Hematopoietic multipotent progenitor cell treated with erythropoietin and hydrocortisone succinate and interleukin-3 and kit ligand, for 17 days (in vitro differentiated cells): ENCODE results near the gene ACSL6.
"Not testable (repeated sequence)": the region's sequence is repeated elsewhere in the genome, so short reads cannot be mapped to it uniquely, and the experiment has no call there.

Experiments
- DNase-seq: peaks from one replicate; pipeline ENCODE4 v3.0.0-alpha.2; 2015; ENCODE audit warnings: low spot score

Gene ACSL6

GRCh38 chr5:131942016-131942415 is 69.4 kb downstream of the ACSL6 start:
- no peak for DNase-seq

GRCh38 chr5:131939690-131940345 is 71.6 kb downstream of the ACSL6 start:
- no peak for DNase-seq

GRCh38 chr5:131932235-131932634 is 79.2 kb downstream of the ACSL6 start:
- DNase-seq, result no peak

- no peak for DNase-seq
Observed at GRCh38 chr5:131928957-131929356, 82.5 kb downstream of the ACSL6 start.

- DNase-seq, result no peak
Observed at GRCh38 chr5:131926168-131926567, 85.3 kb downstream of the ACSL6 start.

GRCh38 chr5:131916481-131916880 is 95.0 kb downstream of the ACSL6 start:
- no peak for DNase-seq

- DNase-seq, result no peak
Observed at GRCh38 chr5:131914472-131914871, 97.0 kb downstream of the ACSL6 start.

- DNase-seq, result no peak
Observed at GRCh38 chr5:131913603-131914002, 97.9 kb downstream of the ACSL6 start.

GRCh38 chr5:131906668-131907067 is 104.8 kb downstream of the ACSL6 start:
- DNase-seq, result no peak

GRCh38 chr5:131902266-131902665 is 109.2 kb downstream of the ACSL6 start:
- not testable (repeated sequence) for DNase-seq
